Glomerular endothelial cell (primary cell): ENCODE data around the gene KLF17. TPM values are rescaled to one million over a fixed set of nuclear protein-coding genes. Genes with fewer than 3 reads are reported as not detected.
"Not testable (repeated sequence)": the region's sequence is repeated elsewhere in the genome, so short reads cannot be mapped to it uniquely, and the experiment has no call there.

ENCODE experiments used
- DNase-seq: peaks from one replicate; pipeline ENCODE4 v3.0.0-alpha.2; 2011; ENCODE audit warnings: low read depth, low spot score; ENCODE audit errors: extremely low read depth
- total RNA-seq: library from RNA; depleted of rRNA; stranded (reverse); fragments of >200 nt; gene quantifications from 2 replicates; pipeline ENCODE4 v1.2.3, GENCODE V29; 2015

The KLF17 gene
- total RNA-seq, 1 donor from 2014 or later, result not detected

DNA sequence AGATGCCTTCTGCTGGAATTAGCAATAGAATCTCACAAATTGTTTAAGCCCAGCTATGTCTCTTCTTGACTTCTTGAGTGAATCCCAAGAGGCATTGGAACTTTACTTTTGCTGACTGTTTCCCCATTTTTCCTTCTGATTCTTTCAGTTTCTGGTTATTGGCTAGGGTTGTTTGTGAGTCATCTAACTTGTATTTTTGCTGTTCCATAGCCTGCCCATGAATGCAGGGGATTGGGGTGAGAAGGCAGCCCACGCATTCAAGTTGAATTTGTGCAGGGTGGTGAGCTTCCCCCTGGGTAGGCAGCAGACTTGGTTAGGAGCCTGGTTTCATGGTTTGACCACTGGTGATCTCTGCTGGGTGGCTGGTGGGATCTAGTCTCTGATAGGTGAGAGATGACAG lies 10.4 kb upstream of the KLF17 start:
- DNase-seq, result no peak

DNA sequence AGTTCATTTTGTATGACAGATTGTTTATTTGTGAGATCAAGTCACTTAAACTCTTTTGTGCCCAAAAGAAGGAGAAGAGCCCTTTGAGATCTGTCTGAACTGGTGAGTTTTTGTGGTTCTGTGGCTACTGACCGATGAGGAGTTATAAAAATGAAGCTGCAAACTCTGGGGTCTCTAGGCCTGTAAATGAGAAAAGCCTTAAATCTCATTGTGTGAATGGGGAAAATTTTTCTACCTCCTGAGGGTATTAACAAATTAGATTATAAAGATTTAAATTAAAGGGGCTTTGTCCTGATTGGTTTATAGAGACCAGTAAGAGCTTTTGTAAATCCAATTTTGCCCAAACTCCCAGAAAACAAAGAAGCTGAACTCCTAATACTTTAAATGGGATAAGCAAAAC lies 9.7 kb upstream of the KLF17 start:
- DNase-seq, result no peak

DNA sequence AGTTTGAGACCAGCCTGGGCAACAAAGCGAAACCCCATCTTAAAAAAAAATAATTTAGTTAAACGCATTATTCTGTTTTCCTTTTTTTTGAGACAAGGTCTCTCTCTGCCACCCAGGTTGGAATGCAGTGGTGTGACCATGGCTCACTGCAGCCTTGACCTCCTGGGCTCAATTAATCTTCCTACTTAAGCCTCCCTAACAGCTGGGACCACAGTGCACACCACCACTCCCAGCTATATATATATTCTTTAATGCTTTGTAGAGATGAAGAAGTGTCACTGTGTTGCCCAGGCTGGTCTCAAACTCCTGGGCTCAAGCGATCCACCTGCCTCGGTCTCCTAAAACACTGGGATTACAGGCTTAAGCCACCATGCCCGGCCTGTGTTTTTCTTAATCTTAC lies 7.7 kb upstream of the KLF17 start:
- DNase-seq, result no peak

DNA sequence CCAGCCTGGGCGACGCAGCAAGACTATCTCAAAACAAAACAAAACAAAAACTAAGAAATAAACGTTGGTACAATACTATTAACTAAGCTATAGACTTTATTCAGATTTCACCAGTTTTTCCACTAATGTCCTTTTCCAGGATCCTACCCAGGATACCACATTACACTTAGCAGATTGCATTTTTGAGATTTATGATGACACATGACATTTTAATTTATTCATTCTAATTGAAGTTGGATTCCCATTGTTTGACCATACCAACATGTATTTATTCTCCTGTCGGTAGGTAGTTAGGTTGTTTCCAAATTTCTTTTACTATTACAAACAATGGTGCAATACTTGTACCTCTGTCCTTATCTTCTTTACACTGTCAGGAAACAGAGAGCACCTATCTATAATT lies 6.8 kb upstream of the KLF17 start:
- no peak for DNase-seq

DNA sequence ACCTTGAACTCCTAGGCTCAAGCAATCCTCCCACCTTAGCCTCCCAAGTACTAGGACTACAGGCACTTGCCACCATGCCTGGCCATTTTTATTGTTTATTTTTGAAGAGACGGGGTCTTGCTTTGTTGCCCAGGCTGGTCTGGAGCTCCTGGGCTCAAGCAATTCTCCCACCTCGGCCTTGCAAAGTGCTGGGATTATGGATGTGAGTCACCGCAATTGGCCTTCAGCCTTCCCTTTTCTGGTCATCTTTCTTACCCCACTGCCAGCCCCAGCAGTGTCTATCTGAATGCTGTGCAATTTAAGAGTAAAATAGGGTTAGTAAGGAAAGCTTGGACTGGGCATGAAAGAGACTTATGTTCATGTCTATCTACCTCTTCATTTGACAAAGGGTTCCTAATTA lies 6.1 kb upstream of the KLF17 start:
- DNase-seq, result no peak

DNA sequence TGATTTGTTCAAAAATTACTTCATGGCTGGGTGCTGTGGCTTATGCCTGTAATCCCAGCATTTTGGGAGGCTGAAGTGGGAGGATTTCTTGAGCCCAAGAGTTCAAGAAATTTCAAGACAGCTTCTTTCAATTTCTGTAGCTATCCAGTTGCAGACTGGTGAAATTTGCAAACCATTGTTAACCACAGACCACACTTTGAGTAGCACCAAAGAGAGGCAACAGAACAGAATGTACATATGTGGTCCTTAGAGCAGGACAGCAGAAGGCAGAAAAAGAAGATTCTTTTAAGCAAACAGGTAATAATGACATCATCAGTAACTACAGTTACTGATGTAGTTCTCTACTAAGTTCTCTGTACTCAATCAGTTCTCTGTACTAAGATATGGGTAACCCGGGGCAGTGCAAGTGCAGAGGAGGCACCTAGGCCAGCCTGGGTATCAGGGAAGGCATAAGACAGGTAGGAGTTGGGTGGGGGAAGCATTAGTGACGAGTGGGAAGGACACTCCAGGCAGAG lies 5.5 kb upstream of the KLF17 start:
- DNase-seq, result no peak

DNA sequence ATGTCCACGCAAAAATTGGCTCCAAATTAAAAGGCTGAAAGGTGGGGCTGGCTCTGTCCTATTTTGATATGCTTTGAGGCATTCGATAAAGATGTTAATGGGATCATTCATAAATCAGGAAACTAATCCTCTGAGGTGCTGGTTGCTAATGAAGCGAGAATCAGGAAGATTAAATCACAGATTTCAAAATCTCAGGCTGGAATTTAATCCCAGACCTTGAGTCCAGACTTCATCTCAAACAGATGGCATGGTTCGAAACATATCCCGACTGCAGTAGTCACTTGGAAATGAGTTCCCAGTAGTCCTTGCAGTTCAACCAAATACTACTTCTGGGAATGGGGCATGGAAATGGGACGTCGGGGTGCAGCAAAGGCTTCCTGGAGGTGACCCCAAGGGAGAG lies 4.5 kb upstream of the KLF17 start:
- no peak for DNase-seq

DNA sequence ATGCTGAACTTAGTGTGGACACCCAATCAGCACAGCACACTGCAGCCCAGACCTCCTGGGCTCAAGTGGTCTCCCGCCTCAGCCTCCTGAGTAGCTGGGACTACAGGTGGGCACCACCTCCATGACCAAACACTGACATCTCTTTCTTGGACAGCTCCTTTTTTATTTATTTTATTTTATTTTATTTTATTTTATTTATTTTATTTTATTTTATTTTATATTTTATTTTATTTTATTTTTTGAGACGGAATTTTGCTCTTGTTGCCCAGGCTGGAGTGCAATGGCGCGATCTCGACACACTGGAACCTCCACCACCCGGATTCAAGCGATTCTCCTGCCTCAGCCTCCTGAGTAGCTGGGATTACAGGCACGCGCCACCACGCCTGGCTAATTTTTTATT lies 1.3 kb upstream of the KLF17 start:
- not testable (repeated sequence) for DNase-seq

DNA sequence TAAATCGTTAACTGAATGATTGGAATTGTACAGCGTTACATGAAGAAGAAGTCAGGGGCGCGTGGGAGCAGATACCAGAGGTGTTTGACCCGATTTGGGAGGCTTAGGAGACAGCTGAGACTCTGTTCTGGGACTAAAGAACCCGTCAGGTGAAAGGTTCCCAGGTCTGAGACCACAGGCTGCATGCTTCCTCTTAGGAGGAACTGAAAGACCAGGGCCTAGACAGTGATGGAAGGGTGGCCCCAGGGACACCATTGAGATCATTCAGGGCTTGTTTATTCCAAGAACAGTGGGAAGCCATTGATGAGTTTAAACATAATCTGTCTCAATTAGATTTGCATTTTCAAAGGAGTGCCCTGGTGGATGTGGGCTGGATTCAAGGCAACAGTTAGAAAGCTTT lies 904 bp downstream of the KLF17 start:
- no peak for DNase-seq

DNA sequence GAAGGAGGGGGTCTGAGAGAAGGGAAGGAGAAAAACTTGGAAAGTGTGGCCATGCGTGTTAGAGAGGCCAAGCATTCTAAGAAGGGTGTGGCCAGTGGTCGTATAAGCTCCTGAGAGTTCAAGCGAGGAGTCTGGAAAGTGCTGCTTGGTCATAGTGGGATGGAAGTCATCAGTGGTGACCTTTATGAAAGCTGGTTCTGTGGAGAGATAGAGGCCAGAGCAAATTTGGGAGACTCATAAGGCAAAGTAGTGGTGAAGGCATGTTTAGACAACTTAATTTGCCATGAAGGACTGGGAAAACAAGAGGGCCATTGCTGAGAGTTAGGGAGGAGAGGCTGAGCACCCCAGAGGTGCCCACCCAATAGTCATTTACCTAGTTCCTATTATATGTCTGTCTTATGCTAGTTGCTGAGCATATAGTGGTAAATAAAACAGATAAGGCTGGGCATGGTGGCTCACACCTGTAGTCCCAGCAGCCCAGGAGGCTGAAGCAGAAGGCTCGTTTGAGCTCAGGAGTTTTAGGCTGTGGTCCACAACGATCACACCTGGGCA lies 1.9 kb downstream of the KLF17 start:
- DNase-seq, result no peak

DNA sequence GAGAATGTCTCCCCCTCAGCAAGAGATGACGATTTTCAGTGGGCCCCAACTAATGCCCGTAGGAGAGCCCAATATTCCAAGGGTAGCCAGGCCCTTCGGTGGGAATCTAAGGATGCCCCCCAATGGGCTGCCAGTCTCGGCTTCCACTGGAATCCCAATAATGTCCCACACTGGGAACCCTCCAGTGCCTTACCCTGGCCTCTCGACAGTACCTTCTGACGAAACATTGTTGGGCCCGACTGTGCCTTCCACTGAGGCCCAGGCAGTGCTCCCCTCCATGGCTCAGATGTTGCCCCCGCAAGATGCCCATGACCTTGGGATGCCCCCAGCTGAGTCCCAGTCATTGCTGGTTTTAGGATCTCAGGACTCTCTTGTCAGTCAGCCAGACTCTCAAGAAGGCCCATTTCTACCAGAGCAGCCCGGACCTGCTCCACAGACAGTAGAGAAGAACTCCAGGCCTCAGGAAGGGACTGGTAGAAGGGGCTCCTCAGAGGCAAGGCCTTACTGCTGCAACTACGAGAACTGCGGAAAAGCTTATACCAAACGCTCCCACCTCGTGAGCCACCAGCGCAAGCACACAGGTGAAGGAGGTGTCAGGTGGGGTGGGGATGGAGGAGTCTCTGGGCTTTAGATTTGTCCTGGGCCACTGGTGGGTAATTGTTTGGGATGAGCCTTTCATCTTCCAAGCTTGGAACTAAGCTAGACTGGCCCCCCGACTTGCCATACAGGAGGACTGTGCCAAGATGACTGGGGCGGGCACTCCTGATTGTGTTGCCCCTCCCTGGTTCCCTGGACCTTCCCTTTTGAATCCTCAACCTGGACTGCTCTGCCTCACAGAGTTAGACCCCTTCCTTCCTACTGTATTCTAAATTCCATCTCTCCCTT lies 11.2 kb downstream of the KLF17 start:
- no peak for DNase-seq

DNA sequence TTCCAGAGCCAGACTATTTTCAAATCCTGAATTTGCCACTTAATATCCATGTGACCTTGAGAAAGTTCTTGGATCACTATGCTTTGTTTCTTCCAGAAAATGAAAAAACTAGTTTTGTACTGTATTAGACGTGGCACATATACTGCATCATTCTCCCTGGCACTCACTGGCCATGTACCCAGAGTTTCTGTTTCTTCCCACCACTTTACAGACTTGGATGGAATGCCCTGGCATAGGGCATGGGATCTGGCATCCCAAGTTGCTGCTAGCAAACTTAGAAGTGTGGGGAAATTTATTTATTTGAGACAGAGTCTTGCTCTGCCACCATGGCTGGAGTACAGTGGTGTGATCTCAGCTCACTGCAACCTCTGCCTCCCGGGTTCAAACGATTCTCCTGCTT lies 12.8 kb downstream of the KLF17 start:
- DNase-seq, result no peak

DNA sequence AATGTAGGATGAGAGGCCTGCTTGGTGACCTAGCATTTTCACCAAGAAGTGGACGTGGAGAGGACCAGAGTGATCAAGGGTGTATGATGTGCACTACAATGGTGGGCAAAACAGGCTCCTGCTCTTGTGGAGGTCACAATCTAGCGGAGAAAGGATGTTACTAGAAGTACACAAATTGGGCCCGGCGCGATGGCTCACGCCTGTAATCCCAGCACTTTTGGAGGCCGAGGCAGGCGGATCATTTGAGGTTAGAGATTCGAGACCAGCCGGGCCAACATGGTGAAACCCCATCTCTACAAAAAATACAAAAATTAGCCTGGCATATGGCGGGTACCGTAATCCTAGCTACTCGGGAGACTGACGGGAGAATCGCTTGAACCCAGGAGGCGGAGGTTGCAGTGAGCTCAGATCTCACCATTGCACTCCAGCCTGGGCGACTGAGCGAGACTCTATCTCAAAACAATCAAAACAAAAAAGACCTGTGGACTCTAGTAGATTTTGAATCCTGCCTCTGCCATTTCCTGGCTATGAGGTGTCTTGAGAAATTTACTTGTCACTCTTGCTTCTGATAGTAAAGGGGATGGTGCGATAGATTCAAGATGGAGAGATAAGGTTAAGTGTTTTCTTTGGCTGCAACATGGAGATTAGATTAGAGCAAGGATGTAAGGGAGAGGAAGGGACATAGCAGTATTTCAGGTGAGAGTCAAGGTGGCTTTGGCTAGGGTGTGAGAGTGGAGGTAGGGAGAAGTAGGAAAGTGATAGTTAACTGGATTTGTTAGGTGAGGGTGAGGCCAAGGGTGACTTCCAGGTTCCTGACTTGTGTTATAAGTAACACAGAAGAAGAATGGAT lies 15.7 kb downstream of the KLF17 start:
- no peak for DNase-seq

DNA sequence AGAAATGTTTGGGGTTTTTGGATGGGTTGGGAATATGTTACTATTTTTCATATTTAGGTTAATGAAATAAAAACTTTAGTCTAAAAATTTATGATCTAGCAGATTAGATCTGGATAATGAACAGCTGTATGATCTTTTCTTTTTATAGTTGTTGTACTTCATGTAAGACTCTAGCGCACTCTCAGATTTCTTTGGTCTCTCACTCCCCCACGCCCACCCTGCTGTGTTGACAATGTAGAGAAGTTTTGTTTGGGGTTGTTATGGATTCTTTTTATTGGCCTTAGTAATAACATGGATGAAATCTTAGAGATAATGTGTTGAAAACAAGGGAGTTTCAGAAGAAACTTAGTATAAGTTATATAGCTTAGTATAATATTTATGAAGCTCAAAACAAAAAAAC lies 17.3 kb downstream of the KLF17 start:
- no peak for DNase-seq

DNA sequence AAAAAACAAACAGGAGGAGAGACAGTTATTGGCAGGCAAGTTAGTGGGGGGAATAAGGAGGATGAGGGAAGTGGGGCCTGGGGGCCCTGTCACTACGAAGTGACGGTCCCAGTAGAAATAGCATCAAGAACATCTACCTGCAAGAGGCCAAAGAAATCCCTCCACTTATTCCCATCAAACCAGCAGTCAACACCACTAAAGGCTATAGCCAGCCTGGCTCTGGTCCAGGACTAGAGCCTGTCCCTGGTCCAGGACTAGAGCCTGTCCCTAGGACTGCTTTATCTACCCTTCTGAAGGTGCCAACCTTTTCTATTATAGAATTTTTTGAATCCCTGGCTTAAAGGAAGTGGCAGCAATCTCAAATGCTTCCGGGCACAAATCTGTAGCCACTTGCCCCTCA lies 19.6 kb downstream of the KLF17 start:
- DNase-seq, result no peak

DNA sequence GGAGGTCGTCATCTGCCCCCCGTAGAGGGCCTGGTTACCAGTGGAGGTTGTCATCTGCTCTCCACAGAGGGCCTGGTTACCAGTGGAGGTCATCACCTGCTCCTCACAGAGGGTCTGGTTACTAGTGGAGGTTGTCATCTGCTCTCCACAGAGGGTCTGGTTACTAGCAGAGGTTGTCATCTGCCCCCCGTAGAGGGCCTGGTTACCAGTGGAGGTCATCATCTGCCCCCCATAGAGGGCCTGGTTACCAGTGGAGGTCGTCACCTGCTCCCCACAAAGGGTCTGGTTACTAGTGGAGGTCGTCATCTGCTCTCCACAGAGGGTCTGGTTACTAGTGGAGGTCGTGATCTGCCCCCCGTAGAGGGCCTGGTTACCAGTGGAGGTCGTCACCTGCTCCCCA lies 20.9 kb downstream of the KLF17 start:
- not testable (repeated sequence) for DNase-seq

DNA sequence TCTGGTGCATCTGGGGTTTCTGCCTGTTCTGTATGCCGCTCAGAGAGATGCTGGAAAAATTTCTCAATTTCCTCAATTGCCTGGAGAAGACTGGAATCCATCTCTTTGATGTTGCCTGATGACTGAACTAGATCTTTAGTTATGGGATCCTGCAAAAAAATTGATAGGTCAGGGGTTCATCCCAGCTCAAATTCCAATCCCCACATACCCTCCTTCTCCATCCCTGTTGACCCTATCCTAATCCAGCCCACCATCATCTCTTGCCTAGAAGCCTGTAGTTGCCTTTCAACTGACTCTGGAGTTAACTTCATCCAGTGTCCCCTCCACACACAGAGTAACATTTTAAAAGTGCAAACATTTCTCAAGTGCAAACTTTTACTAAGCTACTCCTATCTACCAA lies 22.9 kb downstream of the KLF17 start, which contains the start of gene KLF18:
Gene KLF18 (minus strand): TSS at position 101 of the 400 bp plus-strand sequence. CDS start 0 bp downstream, at position 101.
- DNase-seq, result no peak

DNA sequence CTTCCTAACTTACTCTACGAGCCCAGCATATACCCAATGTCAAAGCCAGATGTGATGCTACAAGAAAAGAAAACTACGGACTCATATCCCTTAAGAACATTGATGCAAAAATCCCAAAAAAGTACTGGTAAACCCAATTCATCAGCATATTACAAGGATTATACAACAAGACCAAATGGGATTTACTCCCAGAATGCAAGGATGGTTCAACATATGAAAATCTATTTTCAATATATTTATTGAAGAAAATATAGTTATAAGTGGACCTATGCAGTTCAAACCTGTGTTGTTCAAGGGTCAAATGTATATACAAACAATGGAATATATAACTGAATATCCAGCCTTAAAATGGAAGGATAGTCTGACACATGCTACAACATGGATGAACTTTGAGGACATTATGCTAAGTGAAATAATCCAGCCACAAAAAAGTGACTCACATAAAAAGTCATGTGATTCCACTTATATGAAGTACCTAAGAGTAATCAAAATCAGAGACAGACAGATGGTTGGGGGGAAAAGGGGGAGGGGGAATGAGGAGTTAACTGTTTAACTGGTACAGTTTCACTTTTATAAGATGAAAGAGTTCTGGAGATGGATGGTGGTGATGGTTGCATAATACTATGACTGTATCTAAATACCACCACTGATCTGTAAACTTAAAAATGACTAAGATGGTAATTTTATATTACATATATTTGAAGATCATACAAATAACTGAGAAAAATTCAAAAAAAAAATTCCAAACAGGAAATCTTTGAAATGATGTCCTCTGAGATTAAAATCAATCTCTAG lies 26.5 kb downstream of the KLF17 start:
- DNase-seq, result no peak

DNA sequence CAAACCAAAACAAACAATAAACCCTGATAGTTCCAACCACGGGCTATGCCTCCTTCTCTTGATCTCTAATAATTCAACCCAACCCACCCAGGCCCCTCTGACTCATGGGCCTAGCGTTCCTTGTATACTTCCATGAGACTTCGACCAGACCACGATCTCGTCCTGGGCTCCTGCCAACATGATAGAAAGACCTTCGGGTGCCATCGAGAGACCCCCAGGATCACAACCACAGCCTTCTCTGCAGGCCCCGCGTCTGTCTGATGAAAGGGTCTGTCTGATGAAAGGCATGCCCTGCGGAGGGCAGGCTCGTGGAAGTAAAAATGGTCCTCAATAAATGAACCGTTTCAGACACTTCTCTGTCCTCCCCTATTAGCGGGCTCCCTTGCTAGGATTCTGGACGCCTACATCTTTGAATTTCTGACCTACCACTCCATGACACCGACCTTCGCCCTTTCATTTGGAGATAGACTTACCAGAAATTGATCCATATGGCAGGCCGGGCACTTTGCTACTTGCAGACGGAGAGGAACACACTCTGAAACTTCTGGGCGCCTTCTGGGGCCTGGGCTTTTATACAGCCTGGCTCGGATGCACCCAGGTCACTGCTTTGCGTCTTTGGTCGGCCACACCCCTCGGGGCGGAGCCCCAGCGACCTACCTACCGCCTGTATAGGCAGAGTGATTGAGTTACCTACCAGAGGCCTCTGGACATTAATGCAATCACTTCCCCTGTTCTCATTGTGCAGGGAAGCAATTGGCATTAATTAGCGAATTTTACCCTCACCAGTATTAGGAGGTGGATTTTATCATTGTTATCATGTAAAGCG lies 28.1 kb downstream of the KLF17 start:
- DNase-seq, result no peak

DNA sequence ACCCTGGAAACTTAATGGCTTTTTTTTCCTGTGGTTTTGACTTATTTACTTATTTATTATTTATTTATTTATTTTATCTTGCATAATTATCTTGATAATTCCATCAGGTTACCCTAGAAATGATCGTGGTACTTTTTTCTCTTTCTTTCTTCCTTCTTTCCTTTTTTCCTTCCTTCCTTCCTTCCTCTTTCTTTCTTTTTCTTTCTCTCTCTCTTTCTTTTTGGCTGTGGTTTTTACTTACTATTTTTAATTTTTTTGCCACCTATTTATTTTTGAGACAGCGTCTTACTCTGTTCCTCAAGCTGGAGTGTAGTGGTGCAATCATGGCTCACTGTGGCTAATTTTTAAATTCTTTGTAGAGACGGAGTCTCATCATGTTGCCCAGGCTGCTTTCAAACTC lies 29.0 kb downstream of the KLF17 start:
- no peak for DNase-seq
